ENCODE data around the gene APOE. TPM values are rescaled to one million over a fixed set of nuclear protein-coding genes. Genes with fewer than 3 reads are reported as not detected.

Gene APOE
- total RNA-seq, 6 experiments from 2014 or later = 1.9 to 6.5 (median 2.5) TPM

DNA sequence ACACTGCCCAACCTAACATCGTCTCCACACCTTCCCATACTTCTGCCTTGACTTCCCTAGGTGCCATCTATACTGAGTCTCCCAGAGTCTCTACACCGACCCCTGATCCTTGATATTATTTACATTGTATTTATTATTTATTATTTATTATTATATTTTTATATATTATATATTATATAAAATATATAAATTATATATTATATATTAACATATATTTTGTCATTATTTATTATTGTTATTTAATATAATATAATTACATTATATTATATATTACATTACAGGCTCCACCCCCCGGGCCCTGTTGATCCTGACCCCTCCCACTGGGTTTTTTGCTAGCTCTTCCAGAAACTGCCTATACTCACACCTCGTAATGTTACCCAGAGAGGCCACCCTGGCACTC is 32.9 kb upstream of the APOE start:
- Mint-ChIP-seq H3K4me1 (ENCODE audit: low read depth) (peaks cover 29% of the 10 kb centered on the region), H3K4me3 (no peak overlapping the region), H3K36me3 (ENCODE audit: low read depth) (peaks cover 62% of the 10 kb centered on the region), H3K27ac (no peak overlapping the region), H3K27me3 (ENCODE audit: insufficient read depth) (peaks cover 3% of the 10 kb centered on the region), H3K9me3 (no peaks in the 10 kb centered on the region)
- TF ChIP-seq, protein P1, sequence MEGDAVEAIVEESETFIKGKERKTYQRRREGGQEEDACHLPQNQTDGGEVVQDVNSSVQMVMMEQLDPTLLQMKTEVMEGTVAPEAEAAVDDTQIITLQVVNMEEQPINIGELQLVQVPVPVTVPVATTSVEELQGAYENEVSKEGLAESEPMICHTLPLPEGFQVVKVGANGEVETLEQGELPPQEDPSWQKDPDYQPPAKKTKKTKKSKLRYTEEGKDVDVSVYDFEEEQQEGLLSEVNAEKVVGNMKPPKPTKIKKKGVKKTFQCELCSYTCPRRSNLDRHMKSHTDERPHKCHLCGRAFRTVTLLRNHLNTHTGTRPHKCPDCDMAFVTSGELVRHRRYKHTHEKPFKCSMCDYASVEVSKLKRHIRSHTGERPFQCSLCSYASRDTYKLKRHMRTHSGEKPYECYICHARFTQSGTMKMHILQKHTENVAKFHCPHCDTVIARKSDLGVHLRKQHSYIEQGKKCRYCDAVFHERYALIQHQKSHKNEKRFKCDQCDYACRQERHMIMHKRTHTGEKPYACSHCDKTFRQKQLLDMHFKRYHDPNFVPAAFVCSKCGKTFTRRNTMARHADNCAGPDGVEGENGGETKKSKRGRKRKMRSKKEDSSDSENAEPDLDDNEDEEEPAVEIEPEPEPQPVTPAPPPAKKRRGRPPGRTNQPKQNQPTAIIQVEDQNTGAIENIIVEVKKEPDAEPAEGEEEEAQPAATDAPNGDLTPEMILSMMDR (IDR thresholded peaks at IDR 0.05) = no peak
- DNase-seq = no peak

DNA sequence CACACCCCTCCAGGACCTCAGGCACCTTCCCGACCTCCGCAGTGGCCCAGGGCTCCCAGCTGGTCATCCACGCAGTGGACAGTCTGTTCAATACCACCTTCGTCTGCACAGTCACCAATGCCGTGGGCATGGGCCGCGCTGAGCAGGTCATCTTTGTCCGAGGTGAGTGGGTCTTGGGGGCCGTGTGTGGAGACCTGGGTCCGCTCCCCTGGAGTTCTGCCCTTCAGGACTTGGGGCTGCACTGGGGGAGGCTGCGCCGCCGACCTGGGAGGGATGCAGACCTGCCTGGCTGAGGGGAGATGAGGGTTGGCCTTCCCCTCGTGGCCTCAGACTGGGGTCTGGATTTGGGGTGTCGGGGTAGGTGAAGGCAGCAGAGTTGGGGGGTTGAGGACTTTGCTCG is 31.3 kb upstream of the APOE start:
- Mint-ChIP-seq H3K4me1 (ENCODE audit: low read depth) (peaks cover 25% of the 10 kb centered on the region), H3K9me3 (no peaks in the 10 kb centered on the region), H3K27ac (no peak overlapping the region), H3K36me3 (ENCODE audit: low read depth) (peaks cover 49% of the 10 kb centered on the region), H3K4me3 (no peak overlapping the region), H3K27me3 (ENCODE audit: insufficient read depth) (peaks cover 1% of the 10 kb centered on the region)
- DNase-seq = no peak
- TF ChIP-seq, protein P1 (IDR thresholded peaks at IDR 0.05) = no peak

DNA sequence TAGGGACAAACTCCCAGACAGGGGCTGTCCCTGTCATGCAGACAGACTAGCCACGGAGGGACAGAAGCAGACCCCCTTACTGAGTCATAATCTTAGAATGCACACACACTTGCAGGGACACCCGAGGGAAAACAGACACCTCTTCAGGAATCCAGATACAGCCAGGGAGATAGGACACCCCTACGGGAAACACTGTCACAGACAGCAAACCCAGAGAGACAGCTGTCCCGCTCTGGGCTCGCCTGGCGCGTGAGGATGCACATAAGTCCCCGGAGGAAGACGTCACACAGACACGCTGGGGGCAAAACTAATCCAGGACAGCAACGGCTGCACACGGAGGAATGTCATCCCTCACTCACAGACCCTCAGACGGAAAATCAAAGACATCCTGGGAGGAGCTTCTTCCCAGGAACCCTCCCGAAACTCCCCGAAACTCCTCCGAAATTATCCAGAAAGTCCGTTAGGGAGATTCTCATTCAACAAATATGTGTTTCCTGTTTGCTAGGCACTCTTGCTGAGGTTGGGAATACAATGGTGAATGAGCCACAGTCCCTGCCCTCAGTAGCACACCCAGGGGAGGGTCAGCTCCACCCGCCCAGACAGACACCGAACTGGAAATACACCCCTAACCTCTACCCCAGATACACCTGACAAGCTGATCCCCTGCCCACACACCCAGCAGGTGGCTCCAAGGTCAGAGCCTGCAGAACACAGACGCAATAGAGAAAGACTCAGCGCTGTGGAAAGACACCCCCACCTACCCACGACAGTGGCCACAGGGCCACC is 29.7 kb upstream of the APOE start:
- Mint-ChIP-seq H3K4me1 (ENCODE audit: low read depth) (peaks cover 17% of the 10 kb centered on the region), H3K27ac (peak overlapping the region; percentile 61), H3K9me3 (no peaks in the 10 kb centered on the region), H3K4me3 (no peak overlapping the region), H3K27me3 (ENCODE audit: insufficient read depth) (no peaks in the 10 kb centered on the region; the same call in none of the 2 replicates), H3K36me3 (ENCODE audit: low read depth) (peaks cover 49% of the 10 kb centered on the region)
- TF ChIP-seq, protein P1 (IDR thresholded peaks at IDR 0.05) = no peak
- no peak for DNase-seq

DNA sequence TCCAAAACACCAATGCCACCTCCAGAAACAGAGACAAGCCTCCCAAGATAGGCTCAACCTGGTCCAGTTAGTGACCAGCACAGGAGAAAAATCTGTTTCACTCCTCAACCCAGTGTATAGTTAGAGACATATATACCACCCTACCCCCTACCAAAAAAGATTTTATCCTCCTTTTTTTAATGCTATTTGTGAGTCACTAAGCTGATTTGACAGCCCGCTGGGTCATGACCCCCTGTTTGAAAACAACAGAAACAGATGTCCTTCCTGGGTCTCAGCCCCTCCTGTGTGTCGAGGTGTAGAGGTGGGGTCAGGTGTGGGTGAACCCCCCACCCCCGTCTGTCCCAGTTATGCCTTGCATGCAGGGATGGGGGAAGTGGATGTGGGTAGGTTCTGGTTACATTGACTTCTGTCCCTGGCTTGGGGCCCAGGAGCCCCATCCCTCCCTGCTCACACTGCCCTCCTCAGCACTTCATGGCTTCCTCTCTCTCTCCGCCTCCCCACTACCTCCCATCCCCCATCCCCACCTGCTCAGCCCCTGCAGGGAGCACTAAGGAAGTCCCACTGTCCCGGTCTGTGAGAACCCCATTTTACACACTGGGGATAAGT is 28.6 kb upstream of the APOE start:
- Mint-ChIP-seq H3K27me3 (ENCODE audit: insufficient read depth) (no peaks in the 10 kb centered on the region; the same call in none of the 2 replicates), H3K4me3 (no peak overlapping the region), H3K9me3 (no peaks in the 10 kb centered on the region), H3K36me3 (ENCODE audit: low read depth) (peaks cover 47% of the 10 kb centered on the region), H3K4me1 (ENCODE audit: low read depth) (peaks cover 17% of the 10 kb centered on the region), H3K27ac (peak overlapping the region; percentile 36; the same call in 1 of the 2 replicates)
- no peak for DNase-seq
- TF ChIP-seq, protein P1 (IDR thresholded peaks at IDR 0.05) = no peak

DNA sequence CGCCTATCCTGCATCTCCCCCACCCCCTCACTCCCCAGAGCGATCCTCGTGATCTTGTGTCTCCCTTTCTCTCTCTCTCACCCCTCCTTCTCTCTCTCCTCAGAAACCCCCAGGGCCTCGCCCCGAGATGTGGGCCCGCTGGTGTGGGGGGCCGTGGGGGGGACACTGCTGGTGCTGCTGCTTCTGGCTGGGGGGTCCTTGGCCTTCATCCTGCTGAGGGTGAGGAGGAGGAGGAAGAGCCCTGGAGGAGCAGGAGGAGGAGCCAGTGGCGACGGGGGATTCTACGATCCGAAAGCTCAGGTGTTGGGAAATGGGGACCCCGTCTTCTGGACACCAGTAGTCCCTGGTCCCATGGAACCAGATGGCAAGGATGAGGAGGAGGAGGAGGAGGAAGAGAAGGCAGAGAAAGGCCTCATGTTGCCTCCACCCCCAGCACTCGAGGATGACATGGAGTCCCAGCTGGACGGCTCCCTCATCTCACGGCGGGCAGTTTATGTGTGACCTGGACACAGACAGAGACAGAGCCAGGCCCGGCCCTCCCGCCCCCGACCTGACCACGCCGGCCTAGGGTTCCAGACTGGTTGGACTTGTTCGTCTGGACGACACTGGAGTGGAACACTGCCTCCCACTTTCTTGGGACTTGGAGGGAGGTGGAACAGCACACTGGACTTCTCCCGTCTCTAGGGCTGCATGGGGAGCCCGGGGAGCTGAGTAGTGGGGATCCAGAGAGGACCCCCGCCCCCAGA is 27.3 kb upstream of the APOE start:
- peak overlapping the region; percentile 33; the same call in 1 of the 2 replicates for H3K27ac Mint-ChIP-seq
- H3K4me1 Mint-ChIP-seq (ENCODE audit: low read depth) = peaks cover 17% of the 10 kb centered on the region
- no peaks in the 10 kb centered on the region; the same call in 1 of the 2 replicates for H3K27me3 Mint-ChIP-seq (ENCODE audit: insufficient read depth)
- TF ChIP-seq, protein P1 (IDR thresholded peaks at IDR 0.05) = no peak
- no peak for DNase-seq
- H3K36me3 Mint-ChIP-seq (ENCODE audit: low read depth) = peaks cover 35% of the 10 kb centered on the region
- H3K9me3 Mint-ChIP-seq = no peaks in the 10 kb centered on the region
- H3K4me3 Mint-ChIP-seq = no peak overlapping the region
